ENCODE measurements around the gene ERAL1. TPM values are rescaled to one million over a fixed set of nuclear protein-coding genes. Genes with fewer than 3 reads are reported as not detected.

Gene ERAL1
- total and polyA plus RNA-seq, 2 of the 13 experiments (the other 11 are each of a cell fraction or from before 2014, with no cell fraction given) = 46.9 to 72.2 TPM

- peak; percentile 92; the same call in 1 of the 2 replicates for TF ChIP-seq BRF2 (CRISPR knock-in tag; IDR thresholded peaks at IDR 0.05)
- TF ChIP-seq FOXA3 (CRISPR knock-in tag; IDR thresholded peaks at IDR 0.05) = peak; percentile 79; the same call in 1 of the 2 replicates
- no peak for TF ChIP-seq ZNF737 (CRISPR knock-in tag; IDR thresholded peaks at IDR 0.05; ENCODE audit: borderline replicate concordance)
- TF ChIP-seq ZNF251 (CRISPR knock-in tag; IDR thresholded peaks at IDR 0.05) = no peak
- TF ChIP-seq ZNF142 (CRISPR knock-in tag; IDR thresholded peaks at IDR 0.05) = peak; percentile 41; the same call in 1 of the 2 replicates
- TF ChIP-seq CCAR2 (optimal IDR thresholded peaks at IDR 0.05; ENCODE audit: low read depth, low read length) = peak; percentile 66
- peak; percentile 54; the same call in 1 of the 2 replicates for TF ChIP-seq ZNF800 (CRISPR knock-in tag; IDR thresholded peaks at IDR 0.05)
- TF ChIP-seq ZNF382 (CRISPR knock-in tag; IDR thresholded peaks at IDR 0.05; ENCODE audit: borderline replicate concordance) = no peak
- no peak for TF ChIP-seq CREB3 (CRISPR knock-in tag; IDR thresholded peaks at IDR 0.05)
- peak; percentile 80 for TF ChIP-seq ZIK1 (CRISPR knock-in tag; IDR thresholded peaks at IDR 0.05; ENCODE audit: borderline replicate concordance, low read depth)
- TF ChIP-seq CBX2 (IDR thresholded peaks at IDR 0.05; ENCODE audit: low read depth, low read length) = no peak
- no peak for TF ChIP-seq CBX2 (CRISPR knock-in tag; IDR thresholded peaks at IDR 0.05; ENCODE audit: low read depth)
- TF ChIP-seq ZBTB34 (CRISPR knock-in tag; IDR thresholded peaks at IDR 0.05) = 0 out of 2 replicates have a peak, but pooled peaks have one; percentile 41
- no peak for TF ChIP-seq ARID3A (IDR thresholded peaks at IDR 0.05; ENCODE audit: low read depth, low read length)
- TF ChIP-seq FOXK1 (CRISPR knock-in tag; IDR thresholded peaks at IDR 0.05; ENCODE audit: borderline replicate concordance, low read depth) = no peak; the same call in 1 of the 2 replicates
Observed at GRCh38 chr17:28902819-28903545, 48.2 kb downstream of the ERAL1 start, which contains the start of gene DHRS13 (continued).

Measured in HepG2 (cell line).